Measurements from ENCODE around the gene MGMT. TPM values are rescaled to one million over a fixed set of nuclear protein-coding genes. Genes with fewer than 3 reads are reported as not detected.

Gene MGMT
- total RNA-seq: 10 to 100 TPM; 23.6 to 39.6 TPM
- polyA plus RNA-seq: 10 to 100 TPM in 1 of 2 donors, 1 to 10 TPM in 1; 9.9 to 22.9 TPM
- long read RNA-seq, donor 1, transcript MGMT-201 (5 exons, 1,759 nt): major isoform, 37 of 43 reads
- long read RNA-seq, donor 1, partial matches to known transcripts: 5 of 43 reads
- long read RNA-seq, donor 1, other reads (novel, unspliced or antisense): 0 of 43 reads
- long read RNA-seq, donor 2, transcript MGMT-201 (5 exons, 1,759 nt): major isoform, 19 of 19 reads
- long read RNA-seq, donor 2, partial matches to known transcripts: 0 of 19 reads
- long read RNA-seq, donor 2, other reads (novel, unspliced or antisense): 0 of 19 reads
- long read RNA-seq, donor 3, transcript MGMT-201 (5 exons, 1,759 nt): major isoform, 33 of 33 reads
- long read RNA-seq, donor 3, partial matches to known transcripts: 0 of 33 reads
- long read RNA-seq, donor 3, other reads (novel, unspliced or antisense): 0 of 33 reads
- long read RNA-seq, donor 4, transcript MGMT-201 (5 exons, 1,759 nt): major isoform, 24 of 24 reads
- long read RNA-seq, donor 4, partial matches to known transcripts: 0 of 24 reads
- long read RNA-seq, donor 4, other reads (novel, unspliced or antisense): 0 of 24 reads
- long read RNA-seq, donor 5, transcript MGMT-201 (5 exons, 1,759 nt): major isoform, 40 of 41 reads
- long read RNA-seq, donor 5, partial matches to known transcripts: 0 of 41 reads
- long read RNA-seq, donor 5, other reads (novel, unspliced or antisense): 0 of 41 reads

DNA sequence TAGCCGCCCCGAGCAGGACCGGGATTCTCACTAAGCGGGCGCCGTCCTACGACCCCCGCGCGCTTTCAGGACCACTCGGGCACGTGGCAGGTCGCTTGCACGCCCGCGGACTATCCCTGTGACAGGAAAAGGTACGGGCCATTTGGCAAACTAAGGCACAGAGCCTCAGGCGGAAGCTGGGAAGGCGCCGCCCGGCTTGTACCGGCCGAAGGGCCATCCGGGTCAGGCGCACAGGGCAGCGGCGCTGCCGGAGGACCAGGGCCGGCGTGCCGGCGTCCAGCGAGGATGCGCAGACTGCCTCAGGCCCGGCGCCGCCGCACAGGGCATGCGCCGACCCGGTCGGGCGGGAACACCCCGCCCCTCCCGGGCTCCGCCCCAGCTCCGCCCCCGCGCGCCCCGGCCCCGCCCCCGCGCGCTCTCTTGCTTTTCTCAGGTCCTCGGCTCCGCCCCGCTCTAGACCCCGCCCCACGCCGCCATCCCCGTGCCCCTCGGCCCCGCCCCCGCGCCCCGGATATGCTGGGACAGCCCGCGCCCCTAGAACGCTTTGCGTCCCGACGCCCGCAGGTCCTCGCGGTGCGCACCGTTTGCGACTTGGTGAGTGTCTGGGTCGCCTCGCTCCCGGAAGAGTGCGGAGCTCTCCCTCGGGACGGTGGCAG is at the start of gene MGMT:
TSS of gene MGMT (plus strand) at position 539 of the 656 bp plus-strand sequence.
- DNase-seq (peak; percentile 90 to 97 (median 94)), ATAC-seq (ENCODE audit: insufficient read depth, low FRiP score) (peak; percentile 99)
- peaks cover 2 to 17% (median 5%) of the 10 kb centered on the region in 5 donors for H3K4me1 ChIP-seq (ENCODE audit: control insufficient read depth in 5 of 5, insufficient read depth in 5 of 5, low read length in 5 of 5)
- H3K27me3 ChIP-seq (ENCODE audit: control insufficient read depth in 3 of 3, insufficient read depth in 3 of 3, low read length in 2 of 3): no peaks in the 10 kb centered on the region
- H3K9ac ChIP-seq (ENCODE audit: insufficient read depth in 1 of 2, low read length in 2 of 2): peak within 1 kb of the TSS; percentile 50 to 63
- H3K36me3 ChIP-seq (ENCODE audit: control insufficient read depth in 4 of 4, insufficient read depth in 4 of 4, low read length in 4 of 4): no peaks in the 10 kb centered on the region
- 2 to 5% methylated on average over 53 to 85 of the region's 85 CpGs for WGBS, 2 donors
- TF ChIP-seq CTCF (IDR thresholded peaks at IDR 0.05; ENCODE audit: control extremely low read depth, extremely low read depth): no peak
- peak within 1 kb of the TSS; percentile 65 to 81 for H3K27ac ChIP-seq (ENCODE audit: low read depth in 1 of 2, low read length in 1 of 2)
- peak within 1 kb of the TSS; percentile 81 for H3K4me3 ChIP-seq
- H3K9me3 ChIP-seq (ENCODE audit: control insufficient read depth in 4 of 4, insufficient read depth in 3 of 4, low read length in 3 of 4): no peaks in the 10 kb centered on the region

- WGBS, 2 donors: 43 to 59% methylated on average over 9 of the region's 9 CpGs
- peak; percentile 73 to 90 (median 89) for DNase-seq
- peaks cover 0 to 5% (median 0%) of the 10 kb centered on the region in 4 donors for H3K9me3 ChIP-seq (ENCODE audit: control insufficient read depth in 4 of 4, insufficient read depth in 3 of 4, low read length in 3 of 4)
- H3K27me3 ChIP-seq (ENCODE audit: control insufficient read depth in 3 of 3, insufficient read depth in 3 of 3, low read length in 2 of 3): peaks cover 0 to 59% (median 50%) of the 10 kb centered on the region in 3 donors
- TF ChIP-seq CTCF (IDR thresholded peaks at IDR 0.05; ENCODE audit: control extremely low read depth, extremely low read depth): no peak
- no peaks in the 10 kb centered on the region for H3K36me3 ChIP-seq (ENCODE audit: control insufficient read depth in 4 of 4, insufficient read depth in 4 of 4, low read length in 4 of 4)
- peaks cover 0 to 11% (median 4%) of the 10 kb centered on the region in 5 donors for H3K4me1 ChIP-seq (ENCODE audit: control insufficient read depth in 5 of 5, insufficient read depth in 5 of 5, low read length in 5 of 5)
- no peak for ATAC-seq (ENCODE audit: insufficient read depth, low FRiP score)
- H3K4me3 ChIP-seq: no peak overlapping the region
- H3K9ac ChIP-seq (ENCODE audit: insufficient read depth in 1 of 2, low read length in 2 of 2): no peak overlapping the region
- no peak overlapping the region for H3K27ac ChIP-seq (ENCODE audit: low read depth in 1 of 2, low read length in 1 of 2)
Measured at GRCh38 chr10:129417870-129418269, 49.2 kb upstream of the MGMT start.

GRCh38 chr10:129418496-129419225 is 48.4 kb upstream of the MGMT start:
- ATAC-seq (ENCODE audit: insufficient read depth, low FRiP score) (no peak), DNase-seq (no peak)
- Histone ChIP-seq H3K27me3 (ENCODE audit: control insufficient read depth in 3 of 3, insufficient read depth in 3 of 3, low read length in 2 of 3) (peaks cover 0 to 51% (median 43%) of the 10 kb centered on the region in 3 donors), H3K36me3 (ENCODE audit: control insufficient read depth in 4 of 4, insufficient read depth in 4 of 4, low read length in 4 of 4) (no peaks in the 10 kb centered on the region), H3K27ac (ENCODE audit: low read depth in 1 of 2, low read length in 1 of 2) (no peak overlapping the region), H3K4me1 (ENCODE audit: control insufficient read depth in 5 of 5, insufficient read depth in 5 of 5, low read length in 5 of 5) (peaks cover 0 to 11% (median 4%) of the 10 kb centered on the region in 5 donors), H3K4me3 (no peak overlapping the region), H3K9ac (ENCODE audit: insufficient read depth in 1 of 2, low read length in 2 of 2) (no peak overlapping the region), H3K9me3 (ENCODE audit: control insufficient read depth in 4 of 4, insufficient read depth in 3 of 4, low read length in 3 of 4) (peaks cover 0 to 5% (median 0%) of the 10 kb centered on the region in 4 donors)
- no peak for TF ChIP-seq CTCF (IDR thresholded peaks at IDR 0.05; ENCODE audit: control extremely low read depth, extremely low read depth)
- 91 to 96% methylated on average over 17 of the region's 17 CpGs for WGBS, 2 donors
